Endometrial microvascular endothelial cells (primary cell): ENCODE data around the gene IER2. TPM values are rescaled to one million over a fixed set of nuclear protein-coding genes. Genes with fewer than 3 reads are reported as not detected.
"Not testable (repeated sequence)": the region's sequence is repeated elsewhere in the genome, so short reads cannot be mapped to it uniquely, and the experiment has no call there.

ENCODE experiments used
- in situ Hi-C: cut with HindIII; loops from 2 replicates; pipeline ENCODE4 v1.10.0; 2017; ENCODE audit warnings: low sequenced_read_pairs, low pct_unique_long_range_greater_than_20kb; ENCODE audit errors: inconsistent ontology term
- total RNA-seq: library from RNA; depleted of rRNA; stranded (reverse); fragments of >200 nt; gene quantifications from one replicate; pipeline ENCODE4 v1.2.3, GENCODE V29; 2015; ENCODE audit errors: inconsistent ontology term

IER2 gene
- total RNA-seq, 1 donor from 2014 or later = 93.7 TPM

DNA sequence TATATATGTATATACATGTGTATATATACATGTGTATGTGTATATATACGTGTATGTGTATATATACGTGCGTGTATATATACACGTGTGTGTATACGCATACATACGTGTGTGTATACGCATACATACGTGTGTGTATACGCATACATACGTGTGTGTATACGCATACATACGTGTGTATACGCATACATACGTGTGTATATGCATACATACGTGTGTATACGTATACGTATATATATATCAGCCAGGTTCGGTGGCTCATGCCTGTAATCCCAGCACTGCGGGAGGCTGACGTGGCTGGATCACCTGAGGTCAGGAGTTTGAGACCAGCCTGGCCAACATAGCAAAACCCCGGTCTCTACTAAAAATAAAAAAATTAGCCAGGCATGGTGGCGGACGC lies 34.7 kb downstream of the IER2 start:
- in situ Hi-C loops = not testable (repeated sequence)

DNA sequence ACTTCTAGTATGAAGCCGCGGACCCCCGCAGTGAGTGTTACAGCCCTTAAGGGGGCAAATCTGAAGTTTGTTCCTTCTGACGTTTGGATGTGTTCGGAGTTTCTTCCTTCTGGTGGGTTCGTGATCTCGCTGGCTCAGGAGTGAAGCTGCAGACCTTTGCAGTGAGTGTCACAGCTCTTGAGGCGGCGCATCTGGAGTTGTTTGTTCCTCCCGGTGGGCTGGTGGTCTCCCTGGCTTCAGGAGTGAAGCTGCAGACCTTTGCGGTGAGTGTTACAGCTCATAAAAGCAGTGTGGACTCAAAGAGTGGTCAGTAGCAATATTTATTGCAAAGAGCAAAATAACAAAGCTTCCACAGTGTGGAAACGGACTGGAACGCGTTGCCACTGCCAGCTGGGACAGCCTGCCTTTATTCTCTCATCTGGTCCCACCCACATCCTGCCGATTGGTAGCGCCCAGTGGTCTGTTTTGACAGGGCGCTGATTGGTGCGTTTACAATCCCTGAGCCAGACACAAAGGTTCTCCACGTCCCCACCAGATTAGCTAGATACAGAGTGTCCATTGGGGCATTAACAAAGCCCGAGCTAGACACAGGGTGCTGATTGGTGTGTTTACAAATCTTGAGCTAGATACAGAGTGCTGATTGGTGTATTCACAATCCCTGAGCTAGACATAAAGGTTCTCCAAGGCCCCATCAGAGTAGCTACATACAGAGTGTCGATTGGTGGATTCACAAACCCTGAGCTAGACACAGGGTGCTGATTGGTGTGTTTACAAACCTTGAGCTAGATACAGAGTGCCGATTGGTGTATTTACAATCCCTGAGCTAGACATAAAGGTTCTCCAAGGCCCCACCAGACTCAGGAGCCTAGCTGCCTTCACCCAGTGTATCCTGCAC lies 35.8 kb downstream of the IER2 start:
- in situ Hi-C loops = not testable (repeated sequence)

DNA sequence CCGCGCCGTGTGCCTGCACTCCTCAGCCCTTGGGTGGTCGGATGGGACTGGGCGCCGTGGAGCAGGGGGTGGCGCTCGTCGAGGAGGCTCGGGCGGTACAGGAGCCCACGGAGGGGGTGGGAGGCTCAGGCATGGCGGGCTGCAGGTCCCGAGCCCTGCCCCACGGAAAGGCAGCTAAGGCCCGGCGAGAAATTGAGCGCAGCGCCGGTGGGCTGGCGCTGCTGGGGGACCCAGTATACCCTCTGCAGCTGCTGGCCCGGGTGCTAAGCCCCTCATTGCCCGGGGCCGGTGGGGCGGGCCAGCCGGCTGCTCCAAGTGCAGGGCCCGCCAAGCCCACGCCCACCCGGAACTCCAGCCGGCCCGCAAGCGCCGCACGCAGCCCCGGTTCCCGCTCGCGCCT lies 36.5 kb downstream of the IER2 start:
- in situ Hi-C loops = not testable (repeated sequence)

DNA sequence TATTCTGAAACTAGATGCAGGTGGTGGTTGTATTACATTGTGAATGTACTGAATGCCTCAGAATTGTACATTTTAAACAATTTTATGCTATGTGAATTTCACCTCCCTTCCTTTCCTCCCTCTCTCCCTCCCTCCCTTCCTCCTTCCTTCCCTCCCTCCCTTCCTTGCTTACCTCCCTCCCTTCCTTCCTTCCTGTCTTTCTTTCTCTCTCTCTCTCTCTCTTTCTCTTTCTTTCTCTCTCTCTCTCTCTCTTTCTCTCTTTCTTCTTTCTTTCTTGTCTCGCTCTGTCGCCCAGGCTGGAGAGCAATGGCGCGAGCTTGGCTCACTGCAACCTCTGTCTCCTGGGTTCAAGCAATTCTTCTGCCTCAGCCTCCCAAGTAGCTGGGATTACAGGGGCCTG lies 37.2 kb downstream of the IER2 start:
- in situ Hi-C loops = no loop called here

DNA sequence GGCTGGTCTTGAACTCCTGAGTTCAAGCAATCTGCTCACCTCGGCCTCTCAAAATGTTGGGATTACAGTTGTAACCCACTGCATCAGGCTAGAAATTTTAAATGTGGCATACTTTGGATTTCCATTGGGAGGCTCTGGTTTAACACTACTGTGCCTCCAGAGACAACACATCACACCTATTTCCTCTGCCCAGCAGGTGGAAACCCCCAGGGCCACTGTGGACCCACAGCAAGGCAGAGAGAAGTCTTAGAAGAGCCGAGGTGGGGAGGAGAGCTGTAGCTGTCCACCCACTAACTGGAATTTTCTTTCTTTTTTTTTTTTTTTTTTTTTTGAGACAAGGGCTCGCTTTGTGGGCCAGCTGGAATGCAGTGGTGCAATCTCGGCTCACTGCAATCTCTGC lies 39.4 kb downstream of the IER2 start:
- in situ Hi-C loops = no loop called here

DNA sequence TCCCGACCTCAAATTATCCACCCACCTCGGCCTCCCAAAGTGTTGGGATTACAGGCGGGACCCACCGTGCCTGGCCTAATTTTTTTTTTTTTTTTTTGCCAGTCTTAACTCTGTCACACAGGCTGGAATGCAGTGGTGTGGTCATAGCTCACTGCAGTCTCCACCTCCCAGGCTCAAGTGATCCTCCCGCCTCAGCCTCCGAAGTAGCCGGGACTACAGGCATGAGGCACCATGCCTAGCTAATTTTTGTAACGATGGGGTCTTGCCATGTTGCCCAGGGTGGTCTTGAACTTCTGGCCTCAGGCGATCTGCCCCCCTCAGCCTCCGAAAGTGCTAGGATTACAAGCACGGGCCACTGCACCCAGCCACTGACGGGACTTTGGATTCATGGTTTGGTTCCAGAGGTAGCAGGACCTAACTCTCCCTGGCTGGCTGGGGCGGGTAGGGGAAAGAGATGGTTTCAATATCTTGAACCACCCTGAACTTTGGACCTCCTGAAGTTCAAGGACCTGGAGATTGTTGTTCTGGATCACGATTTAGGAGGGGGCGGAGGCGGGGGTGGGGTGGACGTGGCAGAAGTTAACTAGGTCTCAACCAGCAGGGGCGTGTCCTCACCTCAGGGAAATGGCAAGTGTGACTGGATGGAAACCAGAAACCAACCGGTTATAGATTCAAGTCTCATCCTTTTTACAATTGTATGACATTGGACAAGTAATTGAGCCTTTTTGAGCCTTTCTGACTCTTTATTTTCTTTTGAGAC lies 40.8 kb downstream of the IER2 start:
- in situ Hi-C loops = no loop called here

DNA sequence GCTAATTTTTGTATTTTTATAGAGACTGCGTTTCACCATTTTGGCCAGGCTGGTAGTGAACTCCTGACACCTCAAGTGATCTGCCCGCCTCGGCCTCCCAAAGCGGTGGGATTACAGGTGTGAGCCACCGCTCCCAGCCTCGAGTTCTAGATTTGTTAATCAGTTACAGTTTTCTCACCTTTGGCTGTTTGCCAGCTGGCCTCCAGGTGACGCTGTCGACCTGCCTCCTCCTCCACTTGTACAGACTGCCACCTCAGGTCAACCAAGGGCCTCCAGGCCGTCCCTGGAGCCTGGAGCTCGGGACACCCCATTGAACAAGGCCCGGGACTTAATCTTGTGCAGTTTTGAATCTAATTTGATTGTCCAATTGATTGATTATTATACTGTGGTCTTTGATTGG lies 45.5 kb downstream of the IER2 start:
- in situ Hi-C loops = no loop called here

DNA sequence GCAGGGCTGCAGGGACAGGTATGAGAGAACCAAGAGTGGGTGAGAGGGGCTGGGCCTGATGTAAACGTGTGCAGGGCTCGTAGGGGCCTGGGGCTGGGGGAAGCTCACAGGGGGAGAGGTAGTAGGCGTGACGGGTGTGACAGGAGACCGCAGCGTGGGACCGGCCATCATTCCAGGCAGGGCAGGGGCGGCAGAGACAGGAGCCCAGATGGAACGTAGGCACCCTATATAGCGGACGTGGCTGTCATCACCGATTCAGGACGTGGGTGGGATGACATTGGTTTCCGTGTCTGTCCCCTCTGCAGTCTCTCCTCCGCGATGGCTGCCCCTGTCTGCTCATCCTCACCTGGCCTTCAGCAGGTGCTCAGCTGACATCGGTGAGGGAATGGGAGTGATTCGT lies 48.4 kb downstream of the IER2 start:
- in situ Hi-C loops = no loop called here

DNA sequence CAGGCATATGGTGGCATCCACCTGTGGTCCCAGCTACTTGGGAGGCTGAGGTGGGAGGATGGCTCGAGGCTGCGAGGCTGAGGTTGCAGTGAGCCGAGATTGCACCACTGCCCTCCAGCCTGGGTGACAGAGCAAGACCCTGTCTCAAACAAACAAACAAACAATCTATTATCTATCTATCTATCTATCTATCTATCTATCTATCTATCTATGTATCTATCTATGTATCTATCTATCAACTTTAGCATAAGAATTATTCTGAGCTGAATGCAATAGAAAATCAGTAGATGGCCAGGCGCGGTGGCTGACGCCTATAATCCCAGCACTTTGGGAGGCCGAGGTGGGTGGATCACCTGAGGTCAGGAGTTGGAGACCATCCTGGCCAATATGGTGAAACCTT lies 51.9 kb downstream of the IER2 start:
- in situ Hi-C loops = not testable (repeated sequence)

Other genes starting within 250 kb of the IER2 start
- gene SYCE2, start 231.1 kb upstream of the IER2 start, total RNA-seq = not detected
- gene FARSA, start 216.7 kb upstream of the IER2 start, total RNA-seq = 91.9 TPM
- 1,581 TPM for gene CALR, start 211.8 kb upstream of the IER2 start, total RNA-seq
- gene RAD23A, start 204.5 kb upstream of the IER2 start, total RNA-seq = 138 TPM
- 41.4 TPM for gene GADD45GIP1, start 193.2 kb upstream of the IER2 start, total RNA-seq
- not detected for gene DAND5, start 180.8 kb upstream of the IER2 start, total RNA-seq
- 7.9 TPM for gene NFIX, start 154.9 kb upstream of the IER2 start, total RNA-seq
- 135 TPM for gene LYL1, start 47.6 kb upstream of the IER2 start, total RNA-seq
- 53.1 TPM for gene TRMT1, start 33.7 kb upstream of the IER2 start, total RNA-seq
- gene NACC1, start 32.1 kb upstream of the IER2 start, total RNA-seq = 99.0 TPM
- 75.5 TPM for gene STX10, start within 50 bp of the IER2 start, total RNA-seq